ENCODE measurements around the gene CABP7. TPM values are rescaled to one million over a fixed set of nuclear protein-coding genes. Genes with fewer than 3 reads are reported as not detected.

CABP7 gene
- total and polyA plus RNA-seq, 2 experiments from 2014 or later: 0.06 to 0.24 TPM

GRCh38 chr22:29756341-29756740 lies 36.5 kb downstream of the CABP7 start:
- no peak for TF ChIP-seq ZNF331 (CRISPR knock-in tag; IDR thresholded peaks at IDR 0.05; ENCODE audit: low read depth)
- no peak for TF ChIP-seq EZH2 (IDR thresholded peaks at IDR 0.05; ENCODE audit: low read depth, unreplicated experiment)
- no peak for TF ChIP-seq CTCF (conservative IDR thresholded peaks at IDR 0.05; ENCODE audit: low read depth in 2 of 2)
- TF ChIP-seq STAT1 (IDR thresholded peaks at IDR 0.05; ENCODE audit: unreplicated experiment): no peak
- no peak for TF ChIP-seq CREB1 (CRISPR knock-in tag; IDR thresholded peaks at IDR 0.05; ENCODE audit: low read depth)
- TF ChIP-seq ZNF462 (CRISPR knock-in tag; IDR thresholded peaks at IDR 0.05): no peak
- no peak for TF ChIP-seq NANOG (IDR thresholded peaks at IDR 0.05; ENCODE audit: borderline replicate concordance)
- TF ChIP-seq ETS1 (IDR thresholded peaks at IDR 0.05): no peak
- no peak for TF ChIP-seq JUNB (IDR thresholded peaks at IDR 0.05; ENCODE audit: unreplicated experiment)
- no peak for TF ChIP-seq ZNF114 (CRISPR knock-in tag; IDR thresholded peaks at IDR 0.05)
- no peak for TF ChIP-seq POLR2AphosphoS5 (IDR thresholded peaks at IDR 0.05; ENCODE audit: low read depth)
- no peak for TF ChIP-seq REST (IDR thresholded peaks at IDR 0.05; ENCODE audit: unreplicated experiment)
- no peak for TF ChIP-seq EZH2phosphoT487 (IDR thresholded peaks at IDR 0.05; ENCODE audit: unreplicated experiment)
- H3K4me3 Mint-ChIP-seq: no peak overlapping the region
- H3K4me1 Mint-ChIP-seq: no peaks in the 10 kb centered on the region; the same call in 2 of the 3 replicates

More at GRCh38 chr22:29756341-29756740, 36.5 kb downstream of the CABP7 start:
- H3K4me1 ChIP-seq (ENCODE audit: insufficient read depth): no peaks in the 10 kb centered on the region
- no peak overlapping the region for H2AFZ ChIP-seq
- no peaks in the 10 kb centered on the region for H3K36me3 ChIP-seq (ENCODE audit: insufficient read depth)
- no peaks in the 10 kb centered on the region for H3K9me2 ChIP-seq (ENCODE audit: insufficient read depth)
- Mint-ChIP-seq H3K27ac (no peak overlapping the region), H3K27me3 (ENCODE audit: insufficient read depth, low read depth, poor library complexity) (peaks cover 6% of the 10 kb centered on the region), H3K9me3 (no peaks in the 10 kb centered on the region), H3K36me3 (ENCODE audit: low read depth) (no peaks in the 10 kb centered on the region)
- no peaks in the 10 kb centered on the region for H3K27me3 ChIP-seq (ENCODE audit: insufficient read depth)
- no peak for DNase-seq (ENCODE audit: low spot score)
- no peak overlapping the region for H3K27ac ChIP-seq (ENCODE audit: low read depth)
- no peak overlapping the region for H3K4me2 ChIP-seq
- H3K4me3 ChIP-seq: no peak overlapping the region
- no peak for ATAC-seq
- H3F3A ChIP-seq (replicated peaks; ENCODE audit: low read depth): no peaks in the 10 kb centered on the region
- H4K20me1 ChIP-seq (replicated peaks; ENCODE audit: insufficient read depth): no peaks in the 10 kb centered on the region
- no peaks in the 10 kb centered on the region for H3K79me2 ChIP-seq (replicated peaks; ENCODE audit: insufficient read depth)
